Left lung (tissue), 10 donors: Measurements from ENCODE around the gene LRIG1. TPM values are rescaled to one million over a fixed set of nuclear protein-coding genes. Genes with fewer than 3 reads are reported as not detected.

Experiments used
- ATAC-seq: fragments of 200-7000 bp; cut with Tn5 transposase; one replicate; pipeline ENCODE4 v1.9.1; 2020; ENCODE audit warnings: moderate library complexity
- DNase-seq, 4 donors: peaks; one replicate each; pipeline ENCODE4 v3.0.0-alpha.2; 2013 to 2020
- H3K27ac ChIP-seq, 2 donors: fragments of 200-600 bp; sonication (generic) in 1 of 2; one replicate each; pipeline versions ENCODE4 v1.5.0 to v1.8.0; 2020 to 2021
- H3K27me3 ChIP-seq, 2 donors: fragments of 200-600 bp; sonication (generic) in 1 of 2; one replicate each; pipeline versions ENCODE4 v1.5.0 to v1.8.0; 2020 to 2021
- H3K36me3 ChIP-seq, 2 donors: fragments of 200-600 bp; sonication (generic) in 1 of 2; one replicate each; pipeline versions ENCODE4 v1.5.0 to v1.8.0; 2020 to 2021
- H3K4me1 ChIP-seq, 2 donors: fragments of 200-600 bp; one replicate each; pipeline ENCODE4 v1.8.0; 2021
- H3K4me3 ChIP-seq, 2 donors: fragments of 200-600 bp; sonication (generic) in 1 of 2; one replicate each; pipeline versions ENCODE4 v1.5.0 to v1.8.0; 2020 to 2021; ENCODE audit warnings: mild to moderate bottlenecking in 1 of 2
- H3K9me3 ChIP-seq, 2 donors: fragments of 200-600 bp; sonication (generic) in 1 of 2; one replicate each; pipeline versions ENCODE4 v1.5.0 to v1.8.0; 2020 to 2021
- CTCF ChIP-seq, 2 donors: fragments of 200-600 bp; sonication (generic) in 1 of 2; IDR thresholded peaks; one replicate each; pipeline versions ENCODE4 v1.5.0 to v1.8.0; 2021; ENCODE audit warnings: antibody characterized with exemption in 2 of 2
- intact Hi-C, 2 donors: fragments of 100-400 bp; cut with DNase I; formaldehyde crosslinking; loops; one replicate each; pipeline versions ENCODE4 v1.11.2 to v1.14.2; 2022
- polyA plus RNA-seq, 6 donors: library from polyadenylated mRNA; unstranded; fragments of 120-200 nt; gene quantifications; one replicate each; pipeline ENCODE4 v1.2.1, GENCODE V29; 2013; ENCODE audit not compliant: insufficient read length in 6 of 6
- total RNA-seq, 2 donors: library from RNA; stranded (reverse); fragmentation: NEBNext Ultra II Directional; extraction: Animal tissue kit (Norgen Biotek cat#: 25700); gene quantifications; one replicate each; pipeline ENCODE4 v1.2.1, GENCODE V29; 2021
- donor health status: DM: no; HTN: yes; CAD: no.
- donor health status: DM: no; HTN: no; CAD: no.

Gene LRIG1
- total and polyA plus RNA-seq, 8 donors = 32.6 to 42.7 (median 35.7) TPM

DNA sequence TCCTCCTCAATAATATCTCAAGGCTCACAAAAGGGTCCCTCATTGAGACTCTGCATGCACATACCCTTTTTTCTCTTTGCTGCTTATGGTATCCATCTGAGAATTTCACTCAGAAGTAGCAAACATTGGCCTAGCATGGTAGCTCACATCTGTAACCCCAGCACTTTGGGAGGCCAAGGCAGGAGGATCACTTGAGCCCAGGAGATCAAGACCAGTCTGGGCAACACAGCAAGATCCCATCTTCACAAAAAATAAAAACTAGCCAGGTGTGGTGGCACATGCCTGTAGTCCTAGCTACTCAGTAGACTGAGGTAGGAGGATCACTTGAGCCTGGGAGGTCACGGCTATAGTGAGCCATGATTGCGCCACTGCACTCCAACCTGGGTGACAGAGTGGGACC is 11.7 kb downstream of the LRIG1 start:
- Histone ChIP-seq H3K27ac (peak overlapping the region in 1 of 2 donors; percentile 45), H3K27me3 (no peaks in the 10 kb centered on the region), H3K4me3 (no peak overlapping the region), H3K9me3 (no peaks in the 10 kb centered on the region), H3K36me3 (no peaks in the 10 kb centered on the region), H3K4me1 (peaks cover 39 to 65% of the 10 kb centered on the region in 2 donors)
- TF ChIP-seq CTCF (IDR thresholded peaks at IDR 0.05) = no peak
- DNase-seq = no peak
- no peak for ATAC-seq
- intact Hi-C loops = no loop called here

DNA sequence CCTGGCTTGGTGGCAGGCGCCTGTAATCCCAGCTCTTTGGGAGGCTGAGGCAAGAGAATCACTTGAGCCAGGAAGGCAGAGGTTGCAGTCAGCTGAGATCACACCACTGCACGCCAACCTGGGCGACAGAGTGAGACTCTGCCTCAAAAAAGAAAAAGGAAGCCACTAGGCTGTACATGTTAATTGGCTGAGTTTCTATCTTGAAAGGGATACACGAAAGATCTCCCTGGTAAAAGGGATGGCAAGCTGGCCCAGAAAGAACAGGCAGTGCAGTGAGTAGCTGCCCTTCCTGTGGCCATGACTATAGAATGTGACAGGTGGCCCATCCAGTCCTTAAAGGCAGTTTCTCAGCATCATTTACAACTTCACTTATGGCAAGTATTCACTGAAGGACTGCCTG is 12.3 kb downstream of the LRIG1 start:
- TF ChIP-seq CTCF (IDR thresholded peaks at IDR 0.05) = no peak
- peaks cover 36 to 64% of the 10 kb centered on the region in 2 donors for H3K4me1 ChIP-seq
- H3K36me3 ChIP-seq = no peaks in the 10 kb centered on the region
- no peak overlapping the region for H3K4me3 ChIP-seq
- no peaks in the 10 kb centered on the region for H3K9me3 ChIP-seq
- intact Hi-C loops = no loop called here
- peak overlapping the region in 1 of 2 donors; percentile 6 for H3K27ac ChIP-seq
- no peaks in the 10 kb centered on the region for H3K27me3 ChIP-seq
- DNase-seq = no peak
- no peak for ATAC-seq

DNA sequence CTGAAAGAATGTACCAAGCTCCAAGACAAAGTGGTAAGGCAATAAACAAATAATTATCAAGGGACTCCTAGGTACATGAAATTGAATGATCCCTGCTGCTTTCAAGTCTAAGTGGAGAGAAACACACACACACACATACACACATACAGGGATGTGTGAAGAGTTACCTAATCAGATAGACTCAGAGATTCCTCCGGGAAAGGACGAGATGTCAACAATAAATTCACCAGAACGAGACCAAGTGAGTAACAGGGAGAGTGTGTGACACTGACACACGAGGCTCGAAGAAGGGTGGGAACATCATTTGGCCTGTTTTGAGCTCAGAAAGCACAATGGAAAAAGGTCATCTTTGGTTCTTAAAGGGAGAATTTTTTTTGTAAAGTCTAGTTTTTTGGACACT is 13.4 kb downstream of the LRIG1 start:
- H3K36me3 ChIP-seq = no peaks in the 10 kb centered on the region
- H3K4me1 ChIP-seq = peaks cover 33 to 64% of the 10 kb centered on the region in 2 donors
- intact Hi-C loops = no loop called here
- no peaks in the 10 kb centered on the region for H3K9me3 ChIP-seq
- H3K27me3 ChIP-seq = no peaks in the 10 kb centered on the region
- no peak for TF ChIP-seq CTCF (IDR thresholded peaks at IDR 0.05)
- no peak overlapping the region for H3K4me3 ChIP-seq
- no peak for DNase-seq
- ATAC-seq = no peak
- peak overlapping the region; percentile 18 to 78 for H3K27ac ChIP-seq

DNA sequence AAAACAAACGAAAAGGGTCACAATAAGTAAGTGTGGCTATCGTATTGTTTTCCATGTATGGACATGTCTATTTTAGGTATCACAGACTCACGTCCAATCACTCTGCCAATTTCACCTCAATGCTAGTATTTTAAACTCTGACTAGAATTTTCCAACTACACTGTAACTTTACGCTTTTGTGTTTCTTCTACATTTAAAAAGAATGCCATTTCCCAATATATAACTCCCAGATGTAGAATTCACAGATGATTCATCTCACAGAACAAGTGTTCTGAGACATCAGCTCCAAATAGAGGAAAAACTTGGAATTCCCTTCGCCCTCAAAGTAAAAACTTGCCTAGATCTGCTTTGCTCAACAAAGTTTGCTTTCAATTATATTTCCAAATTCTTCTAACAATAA is 14.2 kb downstream of the LRIG1 start:
- no peak for TF ChIP-seq CTCF (IDR thresholded peaks at IDR 0.05)
- no peaks in the 10 kb centered on the region for H3K36me3 ChIP-seq
- ATAC-seq = no peak
- DNase-seq = peak in 2 of 4 donors; percentile 59 to 64
- intact Hi-C loops = no loop called here
- H3K9me3 ChIP-seq = no peaks in the 10 kb centered on the region
- peaks cover 34 to 64% of the 10 kb centered on the region in 2 donors for H3K4me1 ChIP-seq
- no peaks in the 10 kb centered on the region for H3K27me3 ChIP-seq
- no peak overlapping the region for H3K4me3 ChIP-seq
- H3K27ac ChIP-seq = peak overlapping the region; percentile 18 to 78

DNA sequence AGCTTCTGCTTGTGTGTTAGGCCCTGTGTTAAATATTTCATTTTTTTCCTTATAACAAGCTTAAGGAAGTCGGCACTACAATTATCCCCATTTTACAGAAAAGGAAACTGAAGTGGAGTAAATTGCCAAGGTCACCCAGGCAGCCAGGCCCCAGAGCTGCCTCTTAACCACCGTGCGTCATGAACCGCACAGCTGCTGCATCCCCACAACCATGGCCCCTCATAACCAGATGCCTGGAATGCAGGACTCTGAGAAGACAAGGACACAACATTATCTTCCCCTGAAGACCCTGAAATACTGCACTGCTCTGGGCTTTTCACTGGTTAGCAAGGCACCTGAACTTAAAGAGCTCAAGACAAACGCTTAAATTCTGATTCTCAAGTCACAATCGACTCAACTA is 14.6 kb downstream of the LRIG1 start:
- DNase-seq (no peak), ATAC-seq (no peak)
- H3K9me3 ChIP-seq = no peaks in the 10 kb centered on the region
- no peak overlapping the region for H3K4me3 ChIP-seq
- peaks cover 36 to 64% of the 10 kb centered on the region in 2 donors for H3K4me1 ChIP-seq
- peak overlapping the region in 1 of 2 donors; percentile 78 for H3K27ac ChIP-seq
- TF ChIP-seq CTCF (IDR thresholded peaks at IDR 0.05) = no peak
- H3K27me3 ChIP-seq = no peaks in the 10 kb centered on the region
- intact Hi-C loops = no loop called here
- H3K36me3 ChIP-seq = no peaks in the 10 kb centered on the region
